Immature natural killer cell (primary cell): ENCODE results near the gene YIF1B. TPM values are rescaled to one million over a fixed set of nuclear protein-coding genes. Genes with fewer than 3 reads are reported as not detected.

Source experiments
- DNase-seq, 3 donors: peaks; one replicate each; pipeline ENCODE4 v3.0.0; 2022; ENCODE audit warnings: mixed read lengths in 1 of 3
- H3K27ac Mint-ChIP-seq, 6 donors: one replicate each; pipeline ENCODE4 v1.8.0; 2020; ENCODE audit warnings: mixed read lengths in 6 of 6, mild to moderate bottlenecking in 5 of 6, inconsistent platforms in 4 of 6, moderate library complexity in 3 of 6
- H3K27me3 Mint-ChIP-seq, 3 donors: one replicate each; pipeline ENCODE4 v1.8.0; 2020 to 2021; ENCODE audit warnings: low read depth in 3 of 3, mild to moderate bottlenecking in 3 of 3, mixed read lengths in 3 of 3, moderate library complexity in 3 of 3, inconsistent platforms in 1 of 3
- H3K36me3 Mint-ChIP-seq, 3 donors: one replicate each; pipeline ENCODE4 v1.8.0; 2020; ENCODE audit warnings: mixed read lengths in 3 of 3, inconsistent platforms in 2 of 3, mild to moderate bottlenecking in 2 of 3
- H3K4me1 Mint-ChIP-seq, 2 donors: one replicate each; pipeline ENCODE4 v1.8.0; 2020; ENCODE audit warnings: inconsistent platforms in 2 of 2, mild to moderate bottlenecking in 2 of 2, mixed read lengths in 2 of 2, moderate library complexity in 1 of 2
- H3K4me3 Mint-ChIP-seq, 5 donors: one replicate each; pipeline ENCODE4 v1.8.0; 2020; ENCODE audit warnings: mild to moderate bottlenecking in 5 of 5, mixed read lengths in 5 of 5, inconsistent platforms in 3 of 5, moderate library complexity in 3 of 5
- H3K9me3 Mint-ChIP-seq, 6 donors: one replicate each; pipeline ENCODE4 v1.8.0; 2020; ENCODE audit warnings: mild to moderate bottlenecking in 6 of 6, mixed read lengths in 6 of 6, inconsistent platforms in 4 of 6, moderate library complexity in 3 of 6
- polyA plus RNA-seq, 3 donors: library from polyadenylated mRNA; unstranded; fragments of 300-500 nt; fragmentation: Illumina TruSeq; gene quantifications; one replicate each; pipeline ENCODE4 v1.2.3, GENCODE V29; 2021

The YIF1B gene
- polyA plus RNA-seq, 3 donors from 2014 or later: 47.7 to 82.5 (median 54.9) TPM

GRCh38 chr19:38306236-38306635 lies 9.5 kb downstream of the YIF1B start:
- H3K4me3 Mint-ChIP-seq: no peak overlapping the region
- H3K4me1 Mint-ChIP-seq: peaks cover 0 to 4% of the 10 kb centered on the region in 2 donors
- H3K9me3 Mint-ChIP-seq: no peaks in the 10 kb centered on the region
- no peak overlapping the region for H3K27ac Mint-ChIP-seq
- no peak for DNase-seq
- H3K36me3 Mint-ChIP-seq: peaks cover 2 to 4% (median 4%) of the 10 kb centered on the region in 3 donors
- peaks cover 0 to 1% (median 0%) of the 10 kb centered on the region in 3 donors for H3K27me3 Mint-ChIP-seq

- H3K27ac Mint-ChIP-seq: no peak overlapping the region
Observed at GRCh38 chr19:38304866-38305429, 10.8 kb downstream of the YIF1B start.

GRCh38 chr19:38304352-38304865 lies 11.3 kb downstream of the YIF1B start:
- Mint-ChIP-seq H3K27ac (no peak overlapping the region), H3K27me3 (peaks cover 0 to 1% (median under 1%) of the 10 kb centered on the region in 3 donors), H3K4me3 (no peak overlapping the region), H3K36me3 (peaks cover 0 to 2% (median 0%) of the 10 kb centered on the region in 3 donors), H3K4me1 (peaks cover 0 to 4% of the 10 kb centered on the region in 2 donors), H3K9me3 (no peaks in the 10 kb centered on the region)
- DNase-seq: no peak

More at GRCh38 chr19:38304866-38305429, 10.8 kb downstream of the YIF1B start:
- Mint-ChIP-seq H3K27me3 (peaks cover 0 to 1% (median 0%) of the 10 kb centered on the region in 3 donors), H3K9me3 (no peaks in the 10 kb centered on the region), H3K4me3 (no peak overlapping the region), H3K4me1 (peaks cover 0 to 4% of the 10 kb centered on the region in 2 donors), H3K36me3 (peaks cover 0 to 2% (median 0%) of the 10 kb centered on the region in 3 donors)
- no peak for DNase-seq

GRCh38 chr19:38303517-38304351 lies 12.0 kb downstream of the YIF1B start, which contains the start of gene C19orf33:
Gene C19orf33 (plus strand): TSS chr19:38304251. CDS start chr19:38304262, 11 bp downstream.
- Mint-ChIP-seq H3K9me3 (no peaks in the 10 kb centered on the region), H3K4me3 (no peak within 1 kb of the TSS), H3K36me3 (peaks cover 0 to 2% (median 0%) of the 10 kb centered on the region in 3 donors), H3K27ac (no peak within 1 kb of the TSS), H3K4me1 (peaks cover 0 to 4% of the 10 kb centered on the region in 2 donors), H3K27me3 (peaks cover 0 to 1% (median 1%) of the 10 kb centered on the region in 3 donors)
- no peak for DNase-seq

- H3K4me1 Mint-ChIP-seq: peaks cover 0 to 4% of the 10 kb centered on the region in 2 donors
- H3K27ac Mint-ChIP-seq: no peak overlapping the region
Observed at GRCh38 chr19:38298821-38299680, 16.7 kb downstream of the YIF1B start.

GRCh38 chr19:38294090-38294489 lies 21.7 kb downstream of the YIF1B start:
- H3K36me3 Mint-ChIP-seq: no peaks in the 10 kb centered on the region
- no peaks in the 10 kb centered on the region for H3K9me3 Mint-ChIP-seq
- H3K4me1 Mint-ChIP-seq: no peaks in the 10 kb centered on the region
- no peak overlapping the region for H3K27ac Mint-ChIP-seq
- H3K27me3 Mint-ChIP-seq: peaks cover 0 to 2% (median 0%) of the 10 kb centered on the region in 3 donors
- no peak overlapping the region for H3K4me3 Mint-ChIP-seq
- no peak for DNase-seq

More at GRCh38 chr19:38298821-38299680, 16.7 kb downstream of the YIF1B start:
- no peak overlapping the region for H3K4me3 Mint-ChIP-seq
- H3K9me3 Mint-ChIP-seq: no peaks in the 10 kb centered on the region
- no peaks in the 10 kb centered on the region for H3K36me3 Mint-ChIP-seq
- DNase-seq: no peak
- peaks cover 0 to 1% (median 1%) of the 10 kb centered on the region in 3 donors for H3K27me3 Mint-ChIP-seq

GRCh38 chr19:38293281-38293680 lies 22.5 kb downstream of the YIF1B start:
- H3K4me1 Mint-ChIP-seq: no peaks in the 10 kb centered on the region
- H3K4me3 Mint-ChIP-seq: no peak overlapping the region
- H3K27me3 Mint-ChIP-seq: peaks cover 0 to 2% (median 0%) of the 10 kb centered on the region in 3 donors

GRCh38 chr19:38291855-38292254 lies 23.9 kb downstream of the YIF1B start:
- H3K36me3 Mint-ChIP-seq: no peaks in the 10 kb centered on the region
- no peak for DNase-seq
- H3K27me3 Mint-ChIP-seq: peaks cover 0 to 2% (median 0%) of the 10 kb centered on the region in 3 donors
- H3K4me1 Mint-ChIP-seq: no peaks in the 10 kb centered on the region
- no peak overlapping the region for H3K4me3 Mint-ChIP-seq
- H3K9me3 Mint-ChIP-seq: no peaks in the 10 kb centered on the region
- H3K27ac Mint-ChIP-seq: no peak overlapping the region

More at GRCh38 chr19:38293281-38293680, 22.5 kb downstream of the YIF1B start:
- DNase-seq: no peak
- Mint-ChIP-seq H3K36me3 (no peaks in the 10 kb centered on the region), H3K9me3 (no peaks in the 10 kb centered on the region), H3K27ac (peak overlapping the region in 1 of 6 donors; percentile 34)

- Mint-ChIP-seq H3K36me3 (no peaks in the 10 kb centered on the region), H3K4me1 (no peaks in the 10 kb centered on the region), H3K27ac (no peak overlapping the region), H3K4me3 (no peak overlapping the region), H3K9me3 (no peaks in the 10 kb centered on the region), H3K27me3 (peaks cover 0 to 2% (median 0%) of the 10 kb centered on the region in 3 donors)
- no peak for DNase-seq
Observed at GRCh38 chr19:38290631-38291147, 25.1 kb downstream of the YIF1B start.

- Mint-ChIP-seq H3K27me3 (peaks cover 0 to 2% (median 0%) of the 10 kb centered on the region in 3 donors), H3K36me3 (no peaks in the 10 kb centered on the region), H3K4me3 (no peak overlapping the region), H3K27ac (no peak overlapping the region), H3K9me3 (no peaks in the 10 kb centered on the region), H3K4me1 (no peaks in the 10 kb centered on the region)
- no peak for DNase-seq
Observed at GRCh38 chr19:38289955-38290354, 25.8 kb downstream of the YIF1B start.

GRCh38 chr19:38288123-38288855 lies 27.5 kb downstream of the YIF1B start:
- peaks cover 0 to 2% (median 0%) of the 10 kb centered on the region in 3 donors for H3K27me3 Mint-ChIP-seq
- H3K4me3 Mint-ChIP-seq: no peak overlapping the region
- H3K4me1 Mint-ChIP-seq: no peaks in the 10 kb centered on the region
- H3K9me3 Mint-ChIP-seq: no peaks in the 10 kb centered on the region
- no peak for DNase-seq
- H3K27ac Mint-ChIP-seq: no peak overlapping the region
- no peaks in the 10 kb centered on the region for H3K36me3 Mint-ChIP-seq

GRCh38 chr19:38287604-38288003 lies 28.1 kb downstream of the YIF1B start:
- Mint-ChIP-seq H3K27ac (no peak overlapping the region), H3K27me3 (no peaks in the 10 kb centered on the region), H3K36me3 (no peaks in the 10 kb centered on the region), H3K9me3 (no peaks in the 10 kb centered on the region), H3K4me1 (no peaks in the 10 kb centered on the region), H3K4me3 (no peak overlapping the region)
- DNase-seq: no peak
